ENCODE results near the gene ADAMTS13.

Gene ADAMTS13

GRCh38 chr9:133483611-133484010 is 61.4 kb downstream of the ADAMTS13 start:
- Histone ChIP-seq H3K4me3 (ENCODE audit: low read depth in 1 of 5, low read length in 5 of 5) (no peak overlapping the region), H3K36me3 (ENCODE audit: control insufficient read depth in 5 of 5, insufficient read depth in 5 of 5, low read length in 5 of 5) (no peaks in the 10 kb centered on the region), H3K9me3 (ENCODE audit: control insufficient read depth in 5 of 5, low read length in 5 of 5) (no peaks in the 10 kb centered on the region), H3K9ac (ENCODE audit: low read length in 5 of 5) (no peak overlapping the region), H3K27me3 (ENCODE audit: control insufficient read depth in 5 of 5, insufficient read depth in 4 of 5, low read length in 5 of 5) (peaks cover 0 to 19% (median 9%) of the 10 kb centered on the region in 5 donors), H3K27ac (ENCODE audit: low read depth, low read length) (no peak overlapping the region), H3K4me1 (ENCODE audit: control insufficient read depth in 5 of 5, insufficient read depth in 5 of 5, low read length in 5 of 5) (peaks cover 1 to 26% (median 16%) of the 10 kb centered on the region in 5 donors)

- Histone ChIP-seq H3K4me1 (ENCODE audit: control insufficient read depth in 5 of 5, insufficient read depth in 5 of 5, low read length in 5 of 5) (peaks cover 0 to 16% (median 4%) of the 10 kb centered on the region in 5 donors), H3K9me3 (ENCODE audit: control insufficient read depth in 5 of 5, low read length in 5 of 5) (no peaks in the 10 kb centered on the region), H3K4me3 (ENCODE audit: low read depth in 1 of 5, low read length in 5 of 5) (no peak overlapping the region), H3K9ac (ENCODE audit: low read length in 5 of 5) (peak overlapping the region in 2 of 5 donors; percentile 6 to 14), H3K27ac (ENCODE audit: low read depth, low read length) (no peak overlapping the region), H3K27me3 (ENCODE audit: control insufficient read depth in 5 of 5, insufficient read depth in 4 of 5, low read length in 5 of 5) (peaks cover 4 to 23% (median 18%) of the 10 kb centered on the region in 5 donors), H3K36me3 (ENCODE audit: control insufficient read depth in 5 of 5, insufficient read depth in 5 of 5, low read length in 5 of 5) (no peaks in the 10 kb centered on the region)
Observed at GRCh38 chr9:133484671-133485437, 62.7 kb downstream of the ADAMTS13 start.

GRCh38 chr9:133485531-133486260 is 63.5 kb downstream of the ADAMTS13 start:
- Histone ChIP-seq H3K9me3 (ENCODE audit: control insufficient read depth in 5 of 5, low read length in 5 of 5) (no peaks in the 10 kb centered on the region), H3K4me1 (ENCODE audit: control insufficient read depth in 5 of 5, insufficient read depth in 5 of 5, low read length in 5 of 5) (peaks cover 0 to 14% (median 4%) of the 10 kb centered on the region in 5 donors), H3K27ac (ENCODE audit: low read depth, low read length) (no peak overlapping the region), H3K4me3 (ENCODE audit: low read depth in 1 of 5, low read length in 5 of 5) (no peak overlapping the region), H3K36me3 (ENCODE audit: control insufficient read depth in 5 of 5, insufficient read depth in 5 of 5, low read length in 5 of 5) (no peaks in the 10 kb centered on the region), H3K27me3 (ENCODE audit: control insufficient read depth in 5 of 5, insufficient read depth in 4 of 5, low read length in 5 of 5) (peaks cover 6 to 30% (median 23%) of the 10 kb centered on the region in 5 donors), H3K9ac (ENCODE audit: low read length in 5 of 5) (peak overlapping the region in 1 of 5 donors; percentile 14)

- Histone ChIP-seq H3K27ac (ENCODE audit: low read depth, low read length) (no peak overlapping the region), H3K9ac (ENCODE audit: low read length in 5 of 5) (no peak overlapping the region), H3K4me1 (ENCODE audit: control insufficient read depth in 5 of 5, insufficient read depth in 5 of 5, low read length in 5 of 5) (peaks cover 0 to 22% (median 4%) of the 10 kb centered on the region in 5 donors), H3K27me3 (ENCODE audit: control insufficient read depth in 5 of 5, insufficient read depth in 4 of 5, low read length in 5 of 5) (peaks cover 6 to 31% (median 28%) of the 10 kb centered on the region in 5 donors), H3K36me3 (ENCODE audit: control insufficient read depth in 5 of 5, insufficient read depth in 5 of 5, low read length in 5 of 5) (no peaks in the 10 kb centered on the region), H3K4me3 (ENCODE audit: low read depth in 1 of 5, low read length in 5 of 5) (no peak overlapping the region), H3K9me3 (ENCODE audit: control insufficient read depth in 5 of 5, low read length in 5 of 5) (no peaks in the 10 kb centered on the region)
Observed at GRCh38 chr9:133487331-133487725, 65.2 kb downstream of the ADAMTS13 start.

- Histone ChIP-seq H3K36me3 (ENCODE audit: control insufficient read depth in 5 of 5, insufficient read depth in 5 of 5, low read length in 5 of 5) (no peaks in the 10 kb centered on the region), H3K9me3 (ENCODE audit: control insufficient read depth in 5 of 5, low read length in 5 of 5) (no peaks in the 10 kb centered on the region), H3K9ac (ENCODE audit: low read length in 5 of 5) (no peak overlapping the region), H3K27ac (ENCODE audit: low read depth, low read length) (no peak overlapping the region), H3K4me1 (ENCODE audit: control insufficient read depth in 5 of 5, insufficient read depth in 5 of 5, low read length in 5 of 5) (peaks cover 0 to 26% (median 4%) of the 10 kb centered on the region in 5 donors), H3K27me3 (ENCODE audit: control insufficient read depth in 5 of 5, insufficient read depth in 4 of 5, low read length in 5 of 5) (peaks cover 6 to 30% (median 26%) of the 10 kb centered on the region in 5 donors), H3K4me3 (ENCODE audit: low read depth in 1 of 5, low read length in 5 of 5) (no peak overlapping the region)
Observed at GRCh38 chr9:133488686-133489252, 66.6 kb downstream of the ADAMTS13 start.

GRCh38 chr9:133489253-133490190 is 67.4 kb downstream of the ADAMTS13 start:
- Histone ChIP-seq H3K27ac (ENCODE audit: low read depth, low read length) (no peak overlapping the region), H3K9me3 (ENCODE audit: control insufficient read depth in 5 of 5, low read length in 5 of 5) (no peaks in the 10 kb centered on the region), H3K36me3 (ENCODE audit: control insufficient read depth in 5 of 5, insufficient read depth in 5 of 5, low read length in 5 of 5) (no peaks in the 10 kb centered on the region), H3K4me3 (ENCODE audit: low read depth in 1 of 5, low read length in 5 of 5) (no peak overlapping the region), H3K9ac (ENCODE audit: low read length in 5 of 5) (no peak overlapping the region), H3K4me1 (ENCODE audit: control insufficient read depth in 5 of 5, insufficient read depth in 5 of 5, low read length in 5 of 5) (peaks cover 0 to 26% (median 4%) of the 10 kb centered on the region in 5 donors), H3K27me3 (ENCODE audit: control insufficient read depth in 5 of 5, insufficient read depth in 4 of 5, low read length in 5 of 5) (peaks cover 6 to 34% (median 28%) of the 10 kb centered on the region in 5 donors)

GRCh38 chr9:133490201-133490681 is 68.1 kb downstream of the ADAMTS13 start:
- no peak overlapping the region for H3K9ac ChIP-seq (ENCODE audit: low read length in 5 of 5)
- no peak overlapping the region for H3K4me3 ChIP-seq (ENCODE audit: low read depth in 1 of 5, low read length in 5 of 5)
- no peaks in the 10 kb centered on the region for H3K9me3 ChIP-seq (ENCODE audit: control insufficient read depth in 5 of 5, low read length in 5 of 5)
- no peak overlapping the region for H3K27ac ChIP-seq (ENCODE audit: low read depth, low read length)
- peaks cover 6 to 34% (median 21%) of the 10 kb centered on the region in 5 donors for H3K27me3 ChIP-seq (ENCODE audit: control insufficient read depth in 5 of 5, insufficient read depth in 4 of 5, low read length in 5 of 5)
- H3K36me3 ChIP-seq (ENCODE audit: control insufficient read depth in 5 of 5, insufficient read depth in 5 of 5, low read length in 5 of 5) = no peaks in the 10 kb centered on the region
- peaks cover 0 to 26% (median 4%) of the 10 kb centered on the region in 5 donors for H3K4me1 ChIP-seq (ENCODE audit: control insufficient read depth in 5 of 5, insufficient read depth in 5 of 5, low read length in 5 of 5)

GRCh38 chr9:133490865-133491655 is 68.9 kb downstream of the ADAMTS13 start:
- H3K9me3 ChIP-seq (ENCODE audit: control insufficient read depth in 5 of 5, low read length in 5 of 5) = no peaks in the 10 kb centered on the region
- no peak overlapping the region for H3K4me3 ChIP-seq (ENCODE audit: low read depth in 1 of 5, low read length in 5 of 5)
- H3K27ac ChIP-seq (ENCODE audit: low read depth, low read length) = no peak overlapping the region
- no peak overlapping the region for H3K9ac ChIP-seq (ENCODE audit: low read length in 5 of 5)
- peaks cover 6 to 42% (median 18%) of the 10 kb centered on the region in 5 donors for H3K27me3 ChIP-seq (ENCODE audit: control insufficient read depth in 5 of 5, insufficient read depth in 4 of 5, low read length in 5 of 5)
- H3K4me1 ChIP-seq (ENCODE audit: control insufficient read depth in 5 of 5, insufficient read depth in 5 of 5, low read length in 5 of 5) = peaks cover 0 to 28% (median 1%) of the 10 kb centered on the region in 5 donors
- H3K36me3 ChIP-seq (ENCODE audit: control insufficient read depth in 5 of 5, insufficient read depth in 5 of 5, low read length in 5 of 5) = no peaks in the 10 kb centered on the region

- Histone ChIP-seq H3K4me1 (ENCODE audit: control insufficient read depth in 5 of 5, insufficient read depth in 5 of 5, low read length in 5 of 5) (peaks cover 0 to 26% (median 0%) of the 10 kb centered on the region in 5 donors), H3K27me3 (ENCODE audit: control insufficient read depth in 5 of 5, insufficient read depth in 4 of 5, low read length in 5 of 5) (peaks cover 9 to 47% (median 22%) of the 10 kb centered on the region in 5 donors), H3K9me3 (ENCODE audit: control insufficient read depth in 5 of 5, low read length in 5 of 5) (no peaks in the 10 kb centered on the region), H3K36me3 (ENCODE audit: control insufficient read depth in 5 of 5, insufficient read depth in 5 of 5, low read length in 5 of 5) (no peaks in the 10 kb centered on the region), H3K27ac (ENCODE audit: low read depth, low read length) (no peak overlapping the region), H3K4me3 (ENCODE audit: low read depth in 1 of 5, low read length in 5 of 5) (no peak overlapping the region), H3K9ac (ENCODE audit: low read length in 5 of 5) (no peak overlapping the region)
Observed at GRCh38 chr9:133491656-133491925, 69.4 kb downstream of the ADAMTS13 start.
